HL-60/S4 treated with retinoic acid at 250 ng/mL for 4 days and 3 days (cell line): ENCODE measurements around the gene CNTN5.

ENCODE experiments used
- in situ Hi-C: fragments of 300-500 bp; cut with MboI; formaldehyde crosslinking; loops from 2 replicates; pipeline ENCODE4 v1.7.0; 2022; ENCODE audit warnings: low sequenced_read_pairs

Gene CNTN5

GRCh38 chr11:100294748-100295147 is 1274.0 kb downstream of the CNTN5 start:
- in situ Hi-C loops, result no loop called here

DNA sequence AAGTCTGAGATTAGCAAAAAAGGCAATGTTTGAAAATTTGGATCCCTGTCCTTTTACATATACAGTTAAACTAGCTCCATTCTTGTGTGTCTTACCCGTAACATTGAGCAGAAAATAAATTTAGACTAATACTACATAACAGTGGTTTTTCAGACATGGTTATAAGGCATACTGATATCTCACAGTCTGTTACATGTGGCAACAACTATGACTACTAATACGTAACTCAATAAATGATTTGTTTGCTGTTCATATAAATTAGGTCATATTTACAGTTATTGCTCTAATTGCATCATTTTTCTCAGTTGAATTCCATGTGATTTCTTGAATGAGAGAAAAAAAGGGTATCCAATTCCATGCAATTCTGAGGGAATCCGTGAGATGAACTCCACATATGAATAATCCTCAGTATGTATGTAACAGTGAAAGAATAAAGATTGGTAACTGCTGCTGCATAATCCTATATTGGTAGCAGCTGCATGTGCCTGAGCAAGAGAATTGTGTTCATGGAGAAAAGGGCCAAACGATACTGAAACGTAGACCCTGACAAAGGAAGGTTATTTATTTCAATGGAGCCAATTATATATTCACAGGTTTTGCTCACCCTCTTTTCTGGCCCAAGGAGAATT is 1275.4 kb downstream of the CNTN5 start:
- in situ Hi-C loops, result no loop called here

DNA sequence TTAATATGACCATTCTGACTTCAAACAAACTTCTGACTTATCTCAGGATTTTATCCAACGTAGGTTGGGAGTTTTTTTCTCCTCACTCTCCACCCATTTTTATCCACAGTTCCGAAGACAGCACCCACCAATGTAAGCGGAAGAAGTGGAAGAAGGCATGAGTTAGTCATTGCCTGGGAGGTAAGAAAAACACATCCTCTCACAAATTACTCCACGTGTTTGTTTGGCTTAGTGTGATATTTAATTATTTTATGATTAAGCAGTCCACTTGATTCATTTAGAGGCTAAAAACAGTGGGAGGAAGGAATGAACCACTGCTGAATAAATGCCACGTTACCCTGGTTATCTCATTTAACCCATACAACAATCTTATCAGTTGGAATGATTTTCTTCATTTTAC is 1276.8 kb downstream of the CNTN5 start:
- in situ Hi-C loops, result no loop called here

DNA sequence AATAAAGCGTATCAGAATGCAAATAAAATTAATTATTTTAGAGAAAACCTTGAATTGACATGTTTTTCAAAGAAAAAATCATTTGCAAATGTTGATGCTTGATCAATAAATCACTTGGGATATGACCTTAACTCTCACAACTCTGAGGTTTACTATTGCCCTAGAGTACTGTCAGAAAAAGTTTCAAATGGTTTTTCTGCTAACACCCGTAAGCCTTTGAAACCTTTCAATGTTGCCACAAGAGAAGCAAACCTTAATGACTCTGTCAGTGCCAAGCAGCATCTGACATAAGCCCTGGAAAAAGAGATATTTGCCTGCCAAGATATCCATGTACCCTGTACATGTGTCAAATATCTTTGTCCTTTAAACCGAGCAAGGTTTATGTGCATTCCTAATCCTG is 1282.1 kb downstream of the CNTN5 start:
- in situ Hi-C loops, result no loop called here

- in situ Hi-C loops, result no loop called here
Measured at GRCh38 chr11:100303897-100304296, 1283.1 kb downstream of the CNTN5 start.

DNA sequence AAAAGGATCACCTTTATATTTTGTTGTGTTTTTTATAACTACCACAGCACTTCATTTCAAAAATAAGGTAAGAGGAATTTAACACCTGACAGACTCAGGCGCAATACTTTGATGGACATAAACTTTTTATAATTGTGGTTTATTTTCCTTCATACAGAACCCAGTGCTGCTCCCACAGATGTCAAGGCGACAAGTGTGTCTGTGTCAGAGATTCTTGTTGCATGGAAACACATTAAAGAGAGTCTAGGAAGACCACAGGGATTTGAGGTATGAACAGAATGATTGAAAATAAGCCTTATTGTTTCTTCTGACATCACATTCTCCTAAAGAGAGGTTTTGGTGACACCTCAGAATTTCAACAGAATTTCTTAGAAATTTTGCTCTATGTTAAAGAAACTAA is 1287.5 kb downstream of the CNTN5 start:
- in situ Hi-C loops, result no loop called here

GRCh38 chr11:100315946-100316345 is 1295.2 kb downstream of the CNTN5 start:
- in situ Hi-C loops, result no loop called here

DNA sequence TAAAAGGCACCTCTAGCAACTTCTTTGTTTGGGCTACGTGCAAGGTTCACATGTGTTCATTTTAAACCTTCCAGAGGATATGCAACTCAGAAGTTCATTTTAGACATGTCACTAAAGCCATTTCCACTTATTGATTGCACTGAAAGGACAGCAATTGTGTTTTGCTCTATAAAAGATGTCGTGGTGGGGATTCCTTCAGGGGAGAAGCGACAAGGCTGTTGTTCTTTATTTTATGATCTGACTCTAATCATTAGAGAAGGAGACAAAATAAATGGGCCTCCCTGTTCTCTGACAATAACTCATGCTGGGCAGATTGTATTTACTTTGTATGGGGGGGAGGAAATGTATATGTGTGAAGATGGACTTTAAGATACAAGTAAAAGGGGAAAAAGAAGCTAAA is 1296.2 kb downstream of the CNTN5 start:
- in situ Hi-C loops, result no loop called here

DNA sequence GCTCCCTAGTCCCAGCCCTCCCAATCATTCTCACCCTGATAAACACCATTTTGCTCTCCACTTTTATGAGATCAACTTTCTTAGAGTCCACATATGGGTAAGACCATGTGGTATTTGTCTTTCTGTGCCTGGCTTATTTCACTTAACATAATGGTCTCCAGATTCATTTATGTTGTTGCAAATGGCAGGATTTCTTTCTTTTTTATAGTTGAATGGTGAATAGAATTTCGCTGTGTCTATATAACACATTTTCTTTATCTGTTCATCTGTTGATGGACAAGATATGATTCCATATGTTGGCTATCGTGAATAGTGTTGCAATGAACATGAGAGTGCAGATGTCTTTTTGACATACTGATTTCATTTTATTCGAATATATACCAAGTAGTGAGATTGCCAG is 1298.9 kb downstream of the CNTN5 start:
- in situ Hi-C loops, result no loop called here

- in situ Hi-C loops, result no loop called here
Measured at GRCh38 chr11:100328626-100329340, 1308.0 kb downstream of the CNTN5 start.

GRCh38 chr11:100329352-100329751 is 1308.6 kb downstream of the CNTN5 start:
- in situ Hi-C loops, result no loop called here

- in situ Hi-C loops, result no loop called here
Measured at GRCh38 chr11:100336873-100337272, 1316.1 kb downstream of the CNTN5 start.

DNA sequence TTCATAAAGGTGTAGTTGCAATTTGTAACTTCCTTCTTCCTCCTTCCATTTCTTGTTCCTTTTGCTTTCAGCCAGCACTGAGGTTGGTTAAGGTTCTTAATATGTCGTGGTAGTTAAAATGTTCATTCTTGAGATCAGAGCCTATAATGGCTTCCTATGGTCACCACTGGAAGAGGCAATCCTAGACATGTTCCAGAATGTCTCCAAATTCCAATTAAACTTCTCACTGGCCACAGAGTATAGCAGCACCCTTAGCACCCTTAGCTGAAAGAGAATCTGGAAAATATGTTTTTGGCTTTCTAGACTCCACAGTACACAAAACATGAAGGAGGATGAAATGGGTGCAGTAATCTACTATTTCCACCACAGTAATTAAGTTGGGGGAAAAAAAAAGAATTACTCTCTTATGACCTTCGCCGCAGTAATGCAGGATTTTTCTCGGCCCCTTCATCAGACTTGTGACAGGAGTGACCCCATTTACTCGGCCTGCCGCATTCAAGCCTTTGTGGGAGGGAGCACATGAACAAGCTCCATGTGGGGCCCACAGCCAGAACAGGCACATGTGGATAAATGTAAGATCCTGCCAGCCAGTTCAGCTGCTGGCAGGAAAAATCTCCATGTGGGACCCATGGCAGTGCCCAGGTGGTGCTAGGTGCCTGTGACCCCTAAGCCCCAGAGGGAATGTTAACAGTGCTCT is 1317.5 kb downstream of the CNTN5 start:
- in situ Hi-C loops, result no loop called here

DNA sequence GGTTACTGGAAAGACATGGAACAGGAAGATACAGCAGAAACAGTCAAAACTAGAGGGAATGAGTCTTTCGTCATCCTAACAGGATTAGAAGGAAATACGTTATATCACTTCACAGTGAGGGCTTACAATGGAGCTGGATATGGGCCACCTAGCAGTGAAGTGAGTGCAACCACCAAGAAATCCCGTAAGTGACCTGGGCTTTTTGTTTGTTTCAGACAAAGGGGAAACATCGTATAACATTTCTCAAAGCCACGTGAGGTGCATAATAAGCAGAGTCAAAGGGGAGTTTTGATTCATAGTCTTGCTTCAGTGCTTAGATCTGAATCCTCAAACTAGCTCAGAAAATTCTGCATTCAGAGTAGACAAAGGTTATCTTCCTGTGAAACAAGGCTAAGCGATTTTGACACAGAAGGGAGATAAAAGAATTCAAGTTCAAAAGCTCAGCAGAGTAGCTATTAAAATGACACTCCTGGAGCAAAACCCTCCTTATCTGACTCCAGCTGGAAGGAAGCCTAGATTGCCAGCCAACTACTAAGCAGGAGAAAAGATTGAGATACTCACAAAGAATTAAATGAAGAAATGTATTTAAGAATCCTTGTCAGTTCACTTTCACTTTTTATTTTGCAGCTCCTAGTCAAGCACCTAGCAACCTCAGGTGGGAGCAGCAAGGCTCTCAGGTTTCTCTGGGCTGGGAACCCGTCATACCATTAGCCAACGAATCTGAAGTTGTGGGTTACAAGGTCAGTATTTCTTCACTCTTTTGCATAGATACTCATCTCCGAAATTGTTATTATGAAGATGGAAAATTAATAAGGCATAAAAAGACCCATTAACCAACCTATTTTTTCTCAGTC is 1319.9 kb downstream of the CNTN5 start:
- in situ Hi-C loops, result no loop called here

- in situ Hi-C loops, result no loop called here
Measured at GRCh38 chr11:100353083-100353482, 1332.3 kb downstream of the CNTN5 start.

- in situ Hi-C loops, result no loop called here
Measured at GRCh38 chr11:100354736-100355135, 1334.0 kb downstream of the CNTN5 start.

DNA sequence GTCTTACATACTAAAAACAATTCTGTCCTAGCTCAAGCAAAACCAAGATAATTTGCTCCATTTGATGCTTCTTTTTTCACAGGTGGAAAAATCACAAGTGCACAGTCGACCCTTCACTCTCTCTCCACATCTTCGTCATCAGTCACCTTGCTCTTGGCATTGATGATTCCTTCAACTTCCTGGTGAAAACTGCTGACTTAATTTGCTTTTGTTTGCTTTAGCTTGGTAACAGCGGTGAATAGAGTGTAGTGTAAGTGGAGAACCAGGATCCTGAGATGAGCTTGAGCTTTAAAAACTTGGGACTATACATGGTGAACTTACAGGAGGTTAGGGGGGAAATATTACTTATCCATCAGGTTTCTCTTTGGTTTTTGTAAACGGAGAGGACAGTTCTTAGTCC is 1335.3 kb downstream of the CNTN5 start:
- in situ Hi-C loops, result no loop called here

DNA sequence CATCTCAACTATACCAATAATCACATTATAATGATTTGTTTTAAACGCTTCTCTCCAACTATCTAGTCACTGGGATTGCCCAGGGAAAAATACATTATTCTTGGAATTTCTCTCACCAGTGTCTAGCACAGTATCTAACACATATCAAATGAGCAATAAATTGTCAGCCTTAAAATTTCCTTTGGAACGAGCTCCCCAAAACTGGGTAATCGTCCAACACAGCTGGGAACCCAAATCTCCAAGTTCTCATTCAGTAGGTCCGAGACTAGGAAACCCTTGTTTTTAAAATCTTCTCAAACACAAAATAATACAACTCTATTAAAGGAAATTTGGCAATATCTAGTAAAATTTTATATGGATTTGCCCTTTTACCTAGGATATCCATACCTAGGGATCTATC is 1338.5 kb downstream of the CNTN5 start:
- in situ Hi-C loops, result no loop called here

GRCh38 chr11:100367892-100368291 is 1347.1 kb downstream of the CNTN5 start:
- in situ Hi-C loops, result no loop called here

DNA sequence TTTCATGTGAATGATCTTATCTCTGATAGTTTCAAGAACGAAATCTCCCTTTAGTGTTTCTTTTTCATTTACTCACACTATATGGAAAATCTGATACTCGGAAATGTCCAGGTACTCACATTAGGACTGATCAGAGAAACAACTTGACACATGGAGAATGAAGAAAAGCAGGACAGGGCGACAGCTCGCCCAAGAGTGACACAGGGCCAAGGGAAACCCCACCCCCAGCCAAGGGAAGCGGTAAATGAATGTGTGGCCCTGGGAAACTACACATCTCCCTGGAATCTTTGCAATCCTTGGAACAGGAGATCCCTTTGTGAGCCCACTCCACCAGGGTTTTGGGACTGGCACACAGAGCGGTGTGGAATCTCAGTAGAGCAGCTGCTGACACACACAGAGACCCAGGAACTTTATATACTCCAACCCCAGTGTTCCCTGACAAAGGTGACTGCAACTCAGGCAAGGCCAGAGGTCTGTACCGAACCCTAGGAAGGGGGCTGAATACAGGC is 1362.7 kb downstream of the CNTN5 start:
- in situ Hi-C loops, result no loop called here

GRCh38 chr11:100396266-100396665 is 1375.5 kb downstream of the CNTN5 start:
- in situ Hi-C loops, result no loop called here
